Heart right ventricle (tissue), 16 donors: ENCODE data around the gene SDF2L1. TPM values are rescaled to one million over a fixed set of nuclear protein-coding genes. Genes with fewer than 3 reads are reported as not detected.

ENCODE experiments used
- ATAC-seq, 8 donors: fragments of 200-7000 bp; cut with Tn5 transposase; one replicate each; pipeline ENCODE4 v1.9.1; 2020; ENCODE audit warnings: mild to moderate bottlenecking in 8 of 8, moderate library complexity in 8 of 8, moderate number of reproducible peaks in 1 of 8
- DNase-seq, 2 donors: peaks; one replicate each; pipeline ENCODE4 v3.0.0-alpha.2; 2020
- H3K27ac ChIP-seq, 10 donors: fragments of 200-600 bp; sonication (generic) in 2 of 10; one replicate each; pipeline versions ENCODE4 v1.5.0 to v1.8.0; 2020 to 2022; ENCODE audit warnings: mild to moderate bottlenecking in 3 of 10
- H3K27me3 ChIP-seq, 7 donors: fragments of 200-600 bp; one replicate each; pipeline ENCODE4 v1.8.0; 2021 to 2022; ENCODE audit warnings: mild to moderate bottlenecking in 2 of 7
- H3K36me3 ChIP-seq, 9 donors: fragments of 200-600 bp; sonication (generic) in 1 of 9; one replicate each; pipeline versions ENCODE4 v1.5.0 to v1.8.0; 2020 to 2022; ENCODE audit warnings: mild to moderate bottlenecking in 2 of 9
- H3K4me1 ChIP-seq, 9 donors: fragments of 200-600 bp; sonication (generic) in 1 of 9; one replicate each; pipeline versions ENCODE4 v1.5.0 to v1.8.0; 2020 to 2022; ENCODE audit warnings: mild to moderate bottlenecking in 4 of 9
- H3K4me3 ChIP-seq, 10 donors: fragments of 200-600 bp; sonication (generic) in 2 of 10; one replicate each; pipeline versions ENCODE4 v1.5.0 to v1.8.0; 2020 to 2022; ENCODE audit warnings: mild to moderate bottlenecking in 7 of 10, moderate library complexity in 2 of 10
- H3K9me3 ChIP-seq, 11 donors: fragments of 200-600 bp in 10 of 11; sonication (generic) in 2 of 11; one replicate each; pipeline versions ENCODE4 v1.5.0 to v1.8.0; 2013 to 2022; ENCODE audit warnings: mild to moderate bottlenecking in 2 of 11, control low read depth in 1 of 11, moderate library complexity in 1 of 11
- WGBS, 2 donors: extraction: QIAGEN DNeasy Blood & Tissue Kit; methylation state at CpG; one replicate each; pipeline ENCODE4 v1.1.7; 2013; ENCODE audit warnings: inconsistent platforms in 1 of 2; 5-methylcytosine and 5-hydroxymethylcytosine counted together
- intact Hi-C, 10 donors: fragments of 100-400 bp; cut with DNase I; formaldehyde crosslinking; loops; one replicate each; pipeline versions ENCODE4 v1.11.1 to v1.14.2; 2022
- polyA plus RNA-seq, 2 donors: library from polyadenylated mRNA; stranded (reverse); fragments of 200-250 nt; gene quantifications; one replicate each; pipeline ENCODE4 v1.2.3, GENCODE V29; 2013
- total RNA-seq, 10 donors: library from RNA; stranded (reverse); fragmentation: NEBNext Ultra II Directional in 3 of 10; extraction: Animal tissue kit (Norgen Biotek cat#: 25700) in 3 of 10; gene quantifications; one replicate each; pipeline versions ENCODE4 v1.2.1 to v1.2.4, GENCODE V29; 2021 to 2023
- TF ChIP-seq, protein P1 (sequence below), 9 donors: fragments of 200-600 bp; sonication (generic) in 2 of 9; IDR thresholded peaks; one replicate each; pipeline versions ENCODE4 v1.5.0 to v1.8.0; 2021 to 2022; ENCODE audit warnings: antibody characterized with exemption in 9 of 9, mild to moderate bottlenecking in 5 of 9, moderate library complexity in 1 of 9
- donor health status: Arrhythmogenic right ventricular cardiomyopathy.
- donor health status: ischemic (EF 13 %, LVEDD 7.1; RV severe dilation, severe dysfunction).
- donor health status: healthy with polysubstance abuse.
- donor health status: DM: no; HTN: yes; CAD: no.
- donor health status: DM: no; HTN: no; CAD: no.
- donor health status: ischemic (EF 25% LVEDD 6.9; RV normal size, moderate dysfunction).
- donor health status: ischemic (EF 25% LVEDD 5.7; RV mildly dilated, moderate dysfunction).
- donor health status: healthy.
- donor health status: DM: yes; HTN: yes; CAD: no.
- donor health status: Ischemic cardiomyopathy.
- donor health status: ischemic (EF 35%, LVEDD 5.7; RV mildly dilated, moderate dysfunction).
- donor health status: nonischemic (EF 11% LVEDD 7.7; RV severe dilation, severe dysfunction).
- donor health status: DM: yes; HTN: yes; CAD: no.
- donor health status: PGD.
- donor health status: ischemic (EF 29% LVEDD 5.4; RV normal size, mild dysfunction).
- donor health status: nonischemic (EF 23%, LVEDD 6.1; RV moderate dilation, normal function).

SDF2L1 gene
- total and polyA plus RNA-seq, 12 donors, result 10.8 to 325 (median 18.3) TPM

DNA sequence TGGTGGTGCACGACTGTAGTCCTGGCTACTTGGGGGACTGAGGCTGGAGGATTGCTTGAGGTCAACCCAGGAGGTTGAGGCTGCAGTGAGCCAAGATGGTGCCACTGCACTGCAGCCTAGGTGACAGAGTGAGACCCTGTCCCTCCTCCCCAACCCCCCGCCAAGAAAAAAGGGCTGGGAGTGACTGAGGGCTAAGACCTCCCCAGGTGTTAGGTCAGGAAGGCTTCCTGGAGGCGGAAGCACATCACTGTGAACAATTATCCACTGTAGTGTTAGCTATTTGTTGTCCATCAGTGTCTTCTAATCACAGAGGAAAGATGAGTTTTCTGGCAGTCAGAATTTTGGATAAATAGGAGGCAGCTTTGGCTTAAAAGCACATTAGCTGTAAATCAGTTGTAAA is 21.1 kb upstream of the SDF2L1 start:
- ATAC-seq (no peak), DNase-seq (no peak)
- no peaks in the 10 kb centered on the region for H3K27me3 ChIP-seq
- H3K36me3 ChIP-seq, result peaks cover 0 to 43% (median 8%) of the 10 kb centered on the region in 9 donors
- no peak overlapping the region for H3K4me3 ChIP-seq
- no peak overlapping the region for H3K27ac ChIP-seq
- intact Hi-C loops, result loop anchor here in 3 of 10 donors (5.0 to 10.0 kb wide), 2 partner anchors 46 to 49 kb away; no protein-coding TSS in a partner anchor
- peaks cover 0 to 57% (median 46%) of the 10 kb centered on the region in 9 donors for H3K4me1 ChIP-seq
- no peaks in the 10 kb centered on the region for H3K9me3 ChIP-seq
- TF ChIP-seq, protein P1, sequence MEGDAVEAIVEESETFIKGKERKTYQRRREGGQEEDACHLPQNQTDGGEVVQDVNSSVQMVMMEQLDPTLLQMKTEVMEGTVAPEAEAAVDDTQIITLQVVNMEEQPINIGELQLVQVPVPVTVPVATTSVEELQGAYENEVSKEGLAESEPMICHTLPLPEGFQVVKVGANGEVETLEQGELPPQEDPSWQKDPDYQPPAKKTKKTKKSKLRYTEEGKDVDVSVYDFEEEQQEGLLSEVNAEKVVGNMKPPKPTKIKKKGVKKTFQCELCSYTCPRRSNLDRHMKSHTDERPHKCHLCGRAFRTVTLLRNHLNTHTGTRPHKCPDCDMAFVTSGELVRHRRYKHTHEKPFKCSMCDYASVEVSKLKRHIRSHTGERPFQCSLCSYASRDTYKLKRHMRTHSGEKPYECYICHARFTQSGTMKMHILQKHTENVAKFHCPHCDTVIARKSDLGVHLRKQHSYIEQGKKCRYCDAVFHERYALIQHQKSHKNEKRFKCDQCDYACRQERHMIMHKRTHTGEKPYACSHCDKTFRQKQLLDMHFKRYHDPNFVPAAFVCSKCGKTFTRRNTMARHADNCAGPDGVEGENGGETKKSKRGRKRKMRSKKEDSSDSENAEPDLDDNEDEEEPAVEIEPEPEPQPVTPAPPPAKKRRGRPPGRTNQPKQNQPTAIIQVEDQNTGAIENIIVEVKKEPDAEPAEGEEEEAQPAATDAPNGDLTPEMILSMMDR (IDR thresholded peaks at IDR 0.05), result no peak
- 88 to 94% methylated on average over 3 of the region's 3 CpGs for WGBS, 2 donors

DNA sequence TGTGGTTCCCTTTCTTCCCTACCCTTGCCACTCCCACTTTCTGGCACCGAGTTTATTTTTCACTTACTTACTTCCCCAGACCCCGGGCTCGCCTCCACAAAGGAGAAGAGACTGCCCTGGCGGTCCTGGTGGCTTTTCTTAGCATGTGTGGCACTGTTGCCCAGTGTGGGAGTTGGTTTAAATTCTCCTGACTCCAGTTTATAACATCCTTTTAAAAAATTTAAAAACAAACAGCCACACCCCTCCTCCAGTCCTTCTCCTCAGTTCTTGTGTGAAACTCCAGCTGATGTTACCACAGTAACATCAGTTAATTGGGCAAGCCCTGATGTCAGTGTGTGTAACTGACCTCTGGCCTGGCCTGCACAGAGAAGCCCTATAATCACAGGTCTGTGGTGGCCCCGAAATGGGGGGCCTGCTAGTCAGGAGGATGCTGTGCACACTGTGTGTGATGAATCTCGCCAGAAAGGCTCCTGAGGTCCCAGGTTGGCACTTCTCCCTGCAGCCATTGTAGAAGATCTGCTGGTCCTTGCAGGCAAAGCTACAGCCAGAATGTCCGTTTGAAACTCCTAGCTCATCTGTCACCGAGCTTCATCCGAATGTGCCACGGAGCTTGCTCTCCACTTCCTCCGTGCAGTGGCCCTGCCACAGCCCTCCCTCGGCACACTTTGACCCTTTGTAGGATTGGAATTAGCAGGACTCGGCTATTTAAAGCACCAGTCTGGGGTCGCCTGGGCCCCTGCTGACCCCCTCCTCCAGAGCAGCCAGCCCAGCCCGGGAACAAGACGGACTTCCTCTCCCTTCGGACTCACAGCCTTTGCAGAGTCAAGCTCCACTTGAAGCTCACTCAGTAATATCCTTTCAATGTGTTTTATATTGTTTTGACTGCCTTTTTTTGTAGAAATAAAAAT is 19.8 kb upstream of the SDF2L1 start:
- Histone ChIP-seq H3K27ac (peak overlapping the region in 2 of 10 donors; percentile 26 to 31), H3K9me3 (no peaks in the 10 kb centered on the region), H3K4me3 (no peak overlapping the region), H3K27me3 (no peaks in the 10 kb centered on the region), H3K36me3 (peaks cover 0 to 42% (median 8%) of the 10 kb centered on the region in 9 donors), H3K4me1 (peaks cover 0 to 57% (median 49%) of the 10 kb centered on the region in 9 donors)
- 68 to 70% methylated on average over 17 of the region's 17 CpGs for WGBS, 2 donors
- intact Hi-C loops, result loop anchor here in 3 of 10 donors (5.0 to 10.0 kb wide), 2 partner anchors 47 to 50 kb away; no protein-coding TSS in a partner anchor
- TF ChIP-seq, protein P1 (IDR thresholded peaks at IDR 0.05), result no peak
- DNase-seq, result no peak
- no peak for ATAC-seq

DNA sequence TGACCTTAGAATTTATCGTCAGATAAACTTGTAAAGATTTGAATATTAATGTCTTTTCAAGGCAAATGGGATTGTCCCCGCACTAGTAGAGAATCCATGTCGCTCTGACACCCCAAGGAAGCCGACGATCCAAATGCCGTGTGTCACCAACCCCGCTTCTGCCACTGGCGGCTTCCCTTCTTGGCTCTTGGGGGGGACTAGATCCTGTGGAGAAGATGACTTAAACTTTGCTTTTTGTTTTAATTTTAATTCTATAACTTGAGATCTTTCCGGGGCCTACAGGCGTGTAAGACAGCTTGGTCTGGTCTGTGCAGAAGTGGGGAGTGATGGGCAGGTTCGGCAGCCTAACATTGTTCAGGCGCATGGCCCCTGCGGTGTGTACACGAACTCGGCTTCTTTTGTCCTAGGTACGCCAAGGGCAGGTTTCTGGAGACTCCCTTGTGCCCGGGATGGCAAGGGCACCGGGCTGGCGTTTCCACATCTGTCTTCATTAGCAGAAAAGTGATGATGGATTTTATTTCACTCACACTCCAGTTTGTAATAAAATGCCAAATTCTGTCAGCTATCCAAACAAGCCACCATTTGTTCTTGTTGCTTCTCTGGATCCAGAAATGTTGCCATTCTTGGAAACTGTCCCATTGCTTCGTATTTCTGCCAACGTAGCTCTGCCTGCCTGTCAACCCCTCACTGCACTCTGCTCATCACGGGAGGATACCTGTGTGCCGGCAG is 19.0 kb upstream of the SDF2L1 start:
- Histone ChIP-seq H3K36me3 (peaks cover 0 to 50% (median 8%) of the 10 kb centered on the region in 9 donors), H3K9me3 (no peaks in the 10 kb centered on the region), H3K4me1 (peaks cover 0 to 53% (median 49%) of the 10 kb centered on the region in 9 donors), H3K27ac (peak overlapping the region in 4 of 10 donors; percentile 12 to 34 (median 30)), H3K27me3 (no peaks in the 10 kb centered on the region), H3K4me3 (no peak overlapping the region)
- 85 to 87% methylated on average over 23 of the region's 23 CpGs for WGBS, 2 donors
- no peak for DNase-seq
- TF ChIP-seq, protein P1 (IDR thresholded peaks at IDR 0.05), result no peak
- intact Hi-C loops, result loop anchor here in 3 of 10 donors (5.0 to 10.0 kb wide), 2 partner anchors 48 to 51 kb away; no protein-coding TSS in a partner anchor
- no peak for ATAC-seq

DNA sequence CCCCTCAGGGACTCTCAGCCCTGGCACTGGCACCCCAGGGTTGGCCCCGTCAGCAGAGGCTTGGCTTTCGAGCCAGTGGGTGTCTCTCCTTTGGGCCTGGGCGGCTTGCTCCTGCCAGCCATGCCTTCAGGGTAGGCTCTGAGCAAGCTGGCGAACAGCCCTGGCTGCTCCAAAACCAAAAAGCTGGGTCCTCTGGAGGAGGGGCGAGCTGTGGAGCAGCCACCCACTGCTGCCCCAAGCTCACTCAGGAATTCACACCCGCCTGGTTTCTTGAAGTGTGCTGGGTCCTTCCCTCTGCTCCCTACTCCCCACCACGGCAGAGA is 18.5 kb upstream of the SDF2L1 start:
- Histone ChIP-seq H3K27ac (peak overlapping the region in 4 of 10 donors; percentile 1 to 34 (median 21)), H3K27me3 (no peaks in the 10 kb centered on the region), H3K4me3 (no peak overlapping the region), H3K36me3 (peaks cover 0 to 51% (median 8%) of the 10 kb centered on the region in 9 donors), H3K4me1 (peaks cover 0 to 57% (median 49%) of the 10 kb centered on the region in 9 donors), H3K9me3 (no peaks in the 10 kb centered on the region)
- peak in 2 of 8 donors; percentile 16 to 27 for ATAC-seq
- TF ChIP-seq, protein P1 (IDR thresholded peaks at IDR 0.05), result no peak
- no peak for DNase-seq
- intact Hi-C loops, result loop anchor here in 3 of 10 donors (5.0 to 10.0 kb wide), 2 partner anchors 49 to 51 kb away; no protein-coding TSS in a partner anchor
- WGBS, 2 donors, result 70 to 82% methylated on average over 7 of the region's 7 CpGs
